ENCODE data around the gene OR4D5. TPM values are rescaled to one million over a fixed set of nuclear protein-coding genes. Genes with fewer than 3 reads are reported as not detected.

OR4D5 gene
- total RNA-seq: not detected in 2 replicates

DNA sequence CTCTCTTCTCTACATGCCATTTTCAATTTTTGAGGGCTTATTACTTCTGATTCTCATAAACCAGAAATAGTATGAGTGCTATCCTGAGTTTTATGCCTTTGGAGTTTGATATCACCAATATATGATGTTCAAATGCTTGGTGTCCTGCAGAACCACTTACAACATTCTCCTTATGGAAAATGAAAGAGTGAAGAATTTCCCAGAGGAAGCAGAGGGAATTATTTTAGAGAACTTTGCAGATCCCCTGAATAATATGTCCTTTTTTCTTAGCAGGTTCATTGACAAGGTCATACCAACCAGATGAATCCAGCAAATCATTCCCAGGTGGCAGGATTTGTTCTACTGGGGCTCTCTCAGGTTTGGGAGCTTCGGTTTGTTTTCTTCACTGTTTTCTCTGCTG, at the start of gene OR4D5:
OR4D5 (plus strand) TSS at position 301 of the 400 bp plus-strand sequence; CDS start at position 301, 0 bp downstream.

DNA sequence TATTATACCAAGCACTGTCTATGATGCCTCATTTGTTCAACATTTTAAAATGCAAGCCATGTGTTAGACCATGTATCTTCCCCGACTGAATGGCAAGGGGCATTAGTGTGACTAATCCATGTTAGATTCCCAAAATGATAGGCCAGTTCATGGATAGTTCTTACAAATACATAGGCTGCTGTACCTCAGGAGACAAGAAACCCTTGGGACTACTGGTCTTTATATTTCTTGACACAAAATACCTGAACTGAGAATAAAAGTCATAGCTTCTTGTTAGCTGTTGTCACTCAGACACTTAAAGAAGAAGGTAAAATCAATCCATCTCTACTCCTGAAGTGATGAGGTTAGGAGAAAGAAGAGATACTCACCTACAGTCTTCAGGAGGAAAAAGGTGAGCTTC, 37.5 kb upstream of the OR4D5 start, which contains the start of gene OR8D4:
OR8D4 (plus strand) TSS at position 301 of the 400 bp plus-strand sequence. CDS start 4,265 bp downstream, outside the sequence.

DNA sequence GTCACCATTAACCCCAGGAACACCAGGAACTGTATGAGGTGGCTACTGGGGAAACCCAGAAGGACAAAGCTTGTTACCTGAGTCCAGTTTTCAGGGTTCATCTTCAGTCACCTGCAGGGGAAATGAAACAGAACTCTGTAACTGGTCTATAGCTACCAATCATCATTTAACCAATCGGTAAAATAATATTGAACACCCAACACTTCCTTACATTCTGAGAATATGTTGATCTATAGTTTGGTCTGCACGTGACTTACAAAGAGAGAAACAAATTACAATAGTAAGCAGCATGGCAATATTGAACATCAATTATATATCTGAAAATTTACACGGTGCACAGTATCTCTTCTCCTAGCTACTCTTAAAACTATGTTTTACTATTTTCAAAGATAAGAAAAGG, 4.3 kb downstream of the OR4D5 start, which contains the start of gene OR6T1:
OR6T1 (minus strand) TSS at position 101 of the 400 bp plus-strand sequence; CDS start at position 101, 0 bp downstream.

DNA sequence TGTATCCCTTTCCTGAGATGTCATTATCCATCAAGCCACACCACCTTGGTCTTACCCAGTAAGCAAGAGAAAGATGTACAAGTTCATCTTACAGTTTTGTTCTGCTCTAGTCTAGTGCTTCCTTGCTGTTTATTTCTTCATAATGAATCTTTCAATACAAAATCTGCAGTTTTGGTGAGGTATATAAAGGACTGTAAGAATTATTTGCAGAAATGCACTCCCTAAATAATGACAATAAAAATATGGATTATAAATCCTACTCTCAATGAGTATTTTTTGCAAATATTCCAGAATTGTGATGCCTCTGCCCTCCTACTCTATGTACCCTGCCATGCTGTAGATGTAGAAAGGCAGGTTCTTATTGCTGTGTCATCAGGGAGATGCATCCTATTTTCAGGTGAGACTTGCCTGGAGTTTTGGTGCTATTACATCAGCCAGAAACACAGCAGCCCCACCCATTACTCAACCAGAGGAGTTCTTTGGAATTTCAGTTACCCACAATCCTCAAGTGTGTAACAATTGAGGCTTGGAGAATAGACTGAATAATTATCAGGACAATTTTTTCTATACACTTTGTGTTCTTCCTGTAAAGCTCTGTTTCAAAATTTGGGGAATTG, 38.4 kb downstream of the OR4D5 start, which contains the start of gene OR10S1:
OR10S1 (minus strand) TSS at position 51 of the 617 bp plus-strand sequence. CDS start 117 bp downstream, outside the sequence.

Other genes starting within 250 kb of the OR4D5 start
- 2.7 and 7.5 TPM in 2 replicates for gene ZNF202, start 198.0 kb upstream of the OR4D5 start, total RNA-seq
- not detected in 2 replicates for gene OR6X1, start 185.1 kb upstream of the OR4D5 start, total RNA-seq
- gene OR6M1, start 133.3 kb upstream of the OR4D5 start, total RNA-seq: not detected in 2 replicates
- gene TMEM225, start 53.9 kb upstream of the OR4D5 start, total RNA-seq: not detected in 2 replicates
- not detected in 2 replicates for gene OR8D4, start 37.5 kb upstream of the OR4D5 start, total RNA-seq
- not detected in 2 replicates for gene OR6T1, start 4.2 kb downstream of the OR4D5 start, total RNA-seq
- gene OR10S1, start 38.2 kb downstream of the OR4D5 start, total RNA-seq: not detected in 2 replicates
- not detected in 2 replicates for gene OR10G6, start 55.5 kb downstream of the OR4D5 start, total RNA-seq
- gene OR10G4, start 73.4 kb downstream of the OR4D5 start, total RNA-seq: not detected in 2 replicates
- gene OR10G9, start 83.4 kb downstream of the OR4D5 start, total RNA-seq: not detected in 2 replicates
- not detected in 2 replicates for gene OR10G8, start 87.2 kb downstream of the OR4D5 start, total RNA-seq
- gene OR10G7, start 101.7 kb downstream of the OR4D5 start, total RNA-seq: not detected in 2 replicates
- 15.9 and 18.0 TPM in 2 replicates for gene VWA5A, start 175.8 kb downstream of the OR4D5 start, total RNA-seq
- gene OR10D3, start 243.7 kb downstream of the OR4D5 start, total RNA-seq: not detected in 2 replicates

Data from cardiac ventricle fibroblast (primary cell).